NCI-H748 treated with DMSO at 0.1 percent for 48 hours (cell line): ENCODE data around the gene OR13C2.
"Not testable (repeated sequence)": the region's sequence is repeated elsewhere in the genome, so short reads cannot be mapped to it uniquely, and the experiment has no call there.

ENCODE experiments used
- DNase-seq: peaks from one replicate; lab custom pipeline; 2025; lab: John Stamatoyannopoulos, UW

OR13C2 gene

GRCh38 chr9:104605527-104605926 lies at the start of gene OR13C2:
Gene OR13C2 (minus strand): TSS chr9:104605627. CDS start chr9:104605627, 0 bp downstream.
- not testable (repeated sequence) for DNase-seq

- DNase-seq = no peak
Measured at GRCh38 chr9:104635456-104635855, 30.0 kb upstream of the OR13C2 start.

- DNase-seq = no peak
Measured at GRCh38 chr9:104633976-104634520, 28.6 kb upstream of the OR13C2 start.

GRCh38 chr9:104625964-104626363 lies 20.5 kb upstream of the OR13C2 start:
- DNase-seq = not testable (repeated sequence)

GRCh38 chr9:104618104-104618503 lies 12.7 kb upstream of the OR13C2 start, which contains the start of gene OR13C9:
Gene OR13C9 (minus strand): TSS chr9:104618204. CDS start chr9:104618204, 0 bp downstream.
- DNase-seq = no peak

GRCh38 chr9:104617418-104617817 lies 12.0 kb upstream of the OR13C2 start:
- no peak for DNase-seq

- no peak for DNase-seq
Measured at GRCh38 chr9:104611213-104611612, 5.8 kb upstream of the OR13C2 start.

GRCh38 chr9:104608336-104608735 lies 2.9 kb upstream of the OR13C2 start:
- no peak for DNase-seq

- DNase-seq = peak; percentile 91
Measured at GRCh38 chr9:104606152-104606551, 725 bp upstream of the OR13C2 start.

- DNase-seq = no peak
Measured at GRCh38 chr9:104604801-104605200, 626 bp downstream of the OR13C2 start.

GRCh38 chr9:104599313-104599712 lies 6.1 kb downstream of the OR13C2 start, which contains the start of gene OR13C5:
Gene OR13C5 (minus strand): TSS chr9:104599413. CDS start chr9:104599413, 0 bp downstream.
- not testable (repeated sequence) for DNase-seq

- not testable (repeated sequence) for DNase-seq
Measured at GRCh38 chr9:104598749-104599148, 6.7 kb downstream of the OR13C2 start.

- DNase-seq = no peak
Measured at GRCh38 chr9:104589626-104590025, 15.8 kb downstream of the OR13C2 start.

GRCh38 chr9:104586496-104587180 lies 18.8 kb downstream of the OR13C2 start:
- no peak for DNase-seq

- no peak for DNase-seq
Measured at GRCh38 chr9:104580562-104580961, 24.9 kb downstream of the OR13C2 start.

GRCh38 chr9:104577263-104577662 lies 28.2 kb downstream of the OR13C2 start:
- DNase-seq = no peak

- DNase-seq = no peak
Measured at GRCh38 chr9:104575456-104575855, 30.0 kb downstream of the OR13C2 start.

- no peak for DNase-seq
Measured at GRCh38 chr9:104572612-104573011, 32.8 kb downstream of the OR13C2 start.

GRCh38 chr9:104568868-104569267 lies 36.6 kb downstream of the OR13C2 start, which contains the start of gene OR13C8:
Gene OR13C8 (plus strand): TSS chr9:104569168. CDS start chr9:104569168, 0 bp downstream.
- DNase-seq = no peak

- DNase-seq = no peak
Measured at GRCh38 chr9:104564358-104564757, 41.1 kb downstream of the OR13C2 start.

- no peak for DNase-seq
Measured at GRCh38 chr9:104556830-104557634, 48.4 kb downstream of the OR13C2 start.

- DNase-seq = no peak
Measured at GRCh38 chr9:104555521-104555920, 49.9 kb downstream of the OR13C2 start.
